ENCODE results near the gene NFATC2.

Gene NFATC2

DNA sequence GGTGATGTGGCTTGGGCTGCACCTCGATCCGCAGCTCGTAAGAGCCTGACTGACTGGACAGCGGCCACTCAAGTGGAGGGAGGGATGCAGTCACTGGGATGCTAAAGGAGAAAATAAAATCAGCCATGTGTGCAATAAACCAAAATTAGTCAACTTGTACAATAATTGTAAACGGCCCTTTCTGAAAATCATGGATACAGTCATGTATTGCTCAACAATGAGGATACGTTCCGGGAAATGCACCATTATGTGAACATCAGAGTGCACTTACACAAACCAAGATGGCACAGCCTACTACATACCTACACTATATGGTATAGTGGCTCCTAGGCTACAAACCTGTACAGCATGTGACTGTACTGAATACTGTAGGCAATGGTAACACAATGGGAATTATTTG is 25.7 kb downstream of the NFATC2 start:
- no peak overlapping the region for H3K4me3 ChIP-seq

DNA sequence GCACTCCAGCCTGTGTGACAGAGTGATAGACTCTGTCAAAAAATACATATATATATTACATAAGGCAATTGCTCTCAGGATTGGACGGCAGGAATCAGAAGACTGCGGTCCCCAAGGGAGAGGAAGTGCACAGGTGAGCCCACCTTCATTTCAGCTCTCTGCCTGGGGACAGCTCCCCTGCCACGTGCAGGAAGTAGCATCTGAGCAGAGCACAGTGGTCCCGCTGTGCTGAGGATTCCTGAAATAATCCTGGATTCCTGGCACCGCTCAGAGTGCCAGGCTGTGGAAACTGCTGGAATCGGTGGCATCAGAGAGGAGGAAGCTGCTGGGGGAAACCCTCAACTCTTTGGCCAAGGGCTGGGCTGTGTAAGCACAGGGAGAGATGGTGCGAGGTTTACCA is 27.7 kb downstream of the NFATC2 start:
- TF ChIP-seq CTCF (IDR thresholded peaks at IDR 0.05) = no peak
- H3K9me3 ChIP-seq = no peaks in the 10 kb centered on the region
- no peak overlapping the region for H3K4me3 ChIP-seq
- DNase-seq = no peak
- intact Hi-C loops (cut with DNase I; ENCODE audit: low total_unique reads) = no loop called here
- no peak overlapping the region for H3K27ac ChIP-seq
- no peaks in the 10 kb centered on the region for H3K27me3 ChIP-seq
- H3K4me1 ChIP-seq = no peaks in the 10 kb centered on the region
- H3K36me3 ChIP-seq = no peaks in the 10 kb centered on the region

More for the DNA sequence above, 25.7 kb downstream of the NFATC2 start:
- H3K9me3 ChIP-seq = no peaks in the 10 kb centered on the region
- H3K36me3 ChIP-seq = no peaks in the 10 kb centered on the region
- no peaks in the 10 kb centered on the region for H3K27me3 ChIP-seq
- no peak for TF ChIP-seq CTCF (IDR thresholded peaks at IDR 0.05)
- no peaks in the 10 kb centered on the region for H3K4me1 ChIP-seq
- no peak for DNase-seq
- no peak overlapping the region for H3K27ac ChIP-seq
- intact Hi-C loops (cut with DNase I; ENCODE audit: low total_unique reads) = no loop called here

- Histone ChIP-seq H3K4me3 (no peak overlapping the region), H3K27me3 (no peaks in the 10 kb centered on the region), H3K4me1 (no peaks in the 10 kb centered on the region), H3K9me3 (no peaks in the 10 kb centered on the region), H3K36me3 (no peaks in the 10 kb centered on the region), H3K27ac (no peak overlapping the region)
- no peak for TF ChIP-seq CTCF (IDR thresholded peaks at IDR 0.05)
- no peak for DNase-seq
- intact Hi-C loops (cut with DNase I; ENCODE audit: low total_unique reads) = no loop called here
These were observed 28.3 kb downstream of the NFATC2 start for GRCh38 chr20:51514249-51514648.

- Histone ChIP-seq H3K4me1 (no peaks in the 10 kb centered on the region), H3K36me3 (no peaks in the 10 kb centered on the region), H3K27ac (no peak overlapping the region), H3K27me3 (peaks cover 0 to 3% of the 10 kb centered on the region in 2 donors), H3K9me3 (no peaks in the 10 kb centered on the region), H3K4me3 (no peak overlapping the region)
- DNase-seq = no peak
- intact Hi-C loops (cut with DNase I; ENCODE audit: low total_unique reads) = no loop called here
- no peak for TF ChIP-seq CTCF (IDR thresholded peaks at IDR 0.05)
These were observed 29.0 kb downstream of the NFATC2 start for GRCh38 chr20:51513545-51513944.

DNA sequence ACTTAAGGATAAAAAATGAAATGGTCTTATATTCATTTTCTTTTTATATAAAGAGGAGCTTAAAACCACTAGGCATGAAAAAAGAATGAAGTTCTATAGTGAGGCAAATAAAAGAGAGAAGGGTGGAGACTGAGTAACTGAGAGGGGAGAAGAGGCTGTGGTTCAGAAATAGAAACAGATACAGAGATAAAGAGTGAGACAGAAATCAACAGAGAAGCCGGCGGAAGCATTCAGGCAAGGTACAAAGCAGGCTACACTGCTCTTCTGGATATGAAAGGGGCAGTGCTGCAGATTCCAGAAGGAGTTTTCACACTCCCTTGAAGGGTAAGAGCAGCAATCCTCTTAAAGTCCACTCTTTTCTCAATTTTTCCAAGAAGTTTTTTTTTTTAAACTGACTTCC is 29.9 kb downstream of the NFATC2 start:
- TF ChIP-seq CTCF (IDR thresholded peaks at IDR 0.05) = no peak
- Histone ChIP-seq H3K27me3 (peaks cover 0 to 3% of the 10 kb centered on the region in 2 donors), H3K4me1 (peaks cover 0 to 1% (median 0%) of the 10 kb centered on the region in 4 donors), H3K27ac (no peak overlapping the region), H3K9me3 (no peaks in the 10 kb centered on the region), H3K4me3 (no peak overlapping the region), H3K36me3 (no peaks in the 10 kb centered on the region)
- intact Hi-C loops (cut with DNase I; ENCODE audit: low total_unique reads) = no loop called here
- no peak for DNase-seq
